ENCODE results near the gene ACTBL2.

The ACTBL2 gene

DNA sequence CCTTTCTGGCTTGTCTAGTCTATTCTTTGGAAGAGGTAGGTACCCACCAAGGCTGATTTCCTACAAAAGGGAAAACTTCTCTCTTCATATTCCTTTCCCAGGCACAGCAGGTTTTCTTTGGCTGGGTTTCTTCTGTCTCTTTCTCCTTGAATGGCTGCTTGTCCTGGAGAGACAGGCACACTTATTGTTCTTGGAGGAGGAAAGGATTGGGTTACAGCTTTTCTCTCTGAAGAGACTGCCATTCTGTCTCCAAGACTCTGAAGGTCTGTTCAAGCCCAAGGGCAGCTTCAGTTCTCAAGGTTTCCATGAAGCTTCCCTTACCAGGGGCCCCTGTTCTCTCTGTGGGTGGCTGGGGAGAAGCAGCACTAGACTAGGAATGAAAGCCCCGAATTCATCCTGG, 33.9 kb downstream of the ACTBL2 start:
- no peak for DNase-seq (ENCODE audit: low read depth)

DNA sequence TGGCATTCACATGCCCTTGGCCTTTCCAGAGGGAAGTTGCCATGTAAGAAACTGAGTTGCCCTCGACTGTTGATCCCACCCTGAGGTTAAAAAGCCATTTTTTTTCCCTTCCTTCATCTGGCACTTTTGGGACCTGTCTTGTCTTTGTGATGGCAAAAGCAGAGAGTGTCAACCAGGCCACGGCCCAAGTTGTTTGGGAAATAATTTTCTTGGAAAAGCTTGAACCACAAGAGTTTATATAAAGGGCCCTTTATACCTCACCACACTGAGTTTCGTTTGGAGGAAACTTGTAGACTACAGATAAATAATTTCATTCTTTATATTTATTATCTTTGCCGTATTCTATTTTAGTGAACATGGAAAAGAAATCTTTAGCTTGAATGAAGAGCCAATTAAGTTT, 34.3 kb downstream of the ACTBL2 start:
- no peak for DNase-seq (ENCODE audit: low read depth)

DNA sequence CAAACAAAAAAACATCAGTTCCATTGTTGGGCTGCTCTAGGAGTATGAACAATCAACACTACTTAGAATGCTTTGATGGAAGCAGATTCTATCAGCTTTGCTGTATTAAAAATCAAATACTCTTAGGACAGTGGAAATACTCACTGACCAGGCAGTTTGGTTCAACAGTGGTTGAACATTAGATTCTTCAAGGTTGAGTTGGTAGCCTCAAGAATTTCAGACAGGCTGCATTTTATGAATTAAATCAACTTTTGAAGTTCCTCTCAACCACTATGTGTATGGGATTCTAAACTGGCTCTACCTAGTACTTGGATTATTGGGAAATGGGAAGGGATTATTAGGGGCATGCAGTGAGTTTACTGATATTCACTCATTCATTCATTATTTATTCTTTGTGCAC, 35.0 kb downstream of the ACTBL2 start:
- DNase-seq (ENCODE audit: low read depth): no peak

DNA sequence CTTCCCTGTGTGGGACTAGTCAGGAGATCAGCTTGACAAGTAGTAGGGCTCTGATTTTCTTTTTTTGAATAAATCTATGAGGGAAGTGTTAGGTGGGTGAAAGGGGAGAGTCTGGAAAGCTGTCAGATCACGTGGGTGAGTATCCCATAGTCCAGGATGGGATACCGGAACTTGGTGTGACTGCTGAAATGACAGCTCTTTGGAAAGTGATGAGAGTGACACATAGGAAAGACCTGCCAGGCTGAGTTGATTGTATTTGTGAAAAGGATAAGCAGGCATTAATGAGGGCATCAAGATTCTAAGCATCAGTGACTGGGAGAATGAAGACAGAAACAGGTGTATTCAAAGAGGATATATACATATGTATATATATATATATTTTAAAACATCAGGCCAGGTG, 35.6 kb downstream of the ACTBL2 start:
- DNase-seq (ENCODE audit: low read depth): no peak

DNA sequence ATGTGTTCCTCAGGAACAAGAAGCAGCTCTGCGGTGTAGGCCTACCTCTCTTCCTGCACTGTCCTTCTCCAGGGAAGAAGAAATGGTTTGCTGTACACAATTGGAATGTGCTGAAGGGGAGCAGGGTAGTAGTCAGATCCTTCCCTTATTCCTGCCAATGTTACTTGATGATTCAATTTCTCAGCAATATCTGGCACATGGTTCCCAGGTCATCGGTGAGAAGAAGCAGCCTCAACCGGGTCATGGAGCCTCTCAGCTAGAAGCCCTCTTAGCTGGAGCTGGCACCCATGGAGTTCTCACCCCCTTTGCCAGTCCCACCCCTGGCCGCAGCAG, 36.9 kb downstream of the ACTBL2 start:
- no peak for DNase-seq (ENCODE audit: low read depth)

DNA sequence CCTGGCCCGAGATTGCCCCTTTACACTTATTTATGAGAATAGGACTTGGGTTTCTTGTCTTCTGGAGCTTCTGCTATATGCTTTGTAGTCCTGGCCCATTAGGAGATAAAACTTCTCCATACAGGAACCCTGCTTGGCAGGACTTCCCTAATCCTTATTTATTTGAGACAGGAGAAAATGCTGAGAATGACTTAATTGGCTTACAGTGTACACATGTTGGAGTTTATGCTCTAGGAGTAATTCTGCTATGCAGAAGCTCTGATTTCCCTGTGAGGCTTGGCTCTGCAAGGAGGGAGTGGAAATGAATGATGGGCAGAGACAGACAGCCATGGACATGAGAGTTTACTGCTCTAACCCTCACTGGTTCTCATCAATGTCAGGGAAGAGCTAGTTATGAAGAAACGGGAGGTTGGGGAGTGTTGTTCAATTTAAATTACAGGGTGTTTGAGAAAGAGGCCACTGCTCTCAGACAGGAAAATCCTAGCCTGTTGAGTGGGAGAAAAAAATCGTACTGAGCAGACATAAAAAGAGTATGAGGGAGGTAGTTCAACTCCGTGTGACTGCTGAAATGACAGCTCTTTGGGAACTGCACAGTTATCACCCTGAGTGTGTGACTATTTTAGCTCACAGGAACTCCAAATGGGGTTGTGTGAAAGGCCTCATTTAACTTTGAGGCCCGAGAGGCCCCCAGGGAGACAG, 37.5 kb downstream of the ACTBL2 start:
- no peak for DNase-seq (ENCODE audit: low read depth)

DNA sequence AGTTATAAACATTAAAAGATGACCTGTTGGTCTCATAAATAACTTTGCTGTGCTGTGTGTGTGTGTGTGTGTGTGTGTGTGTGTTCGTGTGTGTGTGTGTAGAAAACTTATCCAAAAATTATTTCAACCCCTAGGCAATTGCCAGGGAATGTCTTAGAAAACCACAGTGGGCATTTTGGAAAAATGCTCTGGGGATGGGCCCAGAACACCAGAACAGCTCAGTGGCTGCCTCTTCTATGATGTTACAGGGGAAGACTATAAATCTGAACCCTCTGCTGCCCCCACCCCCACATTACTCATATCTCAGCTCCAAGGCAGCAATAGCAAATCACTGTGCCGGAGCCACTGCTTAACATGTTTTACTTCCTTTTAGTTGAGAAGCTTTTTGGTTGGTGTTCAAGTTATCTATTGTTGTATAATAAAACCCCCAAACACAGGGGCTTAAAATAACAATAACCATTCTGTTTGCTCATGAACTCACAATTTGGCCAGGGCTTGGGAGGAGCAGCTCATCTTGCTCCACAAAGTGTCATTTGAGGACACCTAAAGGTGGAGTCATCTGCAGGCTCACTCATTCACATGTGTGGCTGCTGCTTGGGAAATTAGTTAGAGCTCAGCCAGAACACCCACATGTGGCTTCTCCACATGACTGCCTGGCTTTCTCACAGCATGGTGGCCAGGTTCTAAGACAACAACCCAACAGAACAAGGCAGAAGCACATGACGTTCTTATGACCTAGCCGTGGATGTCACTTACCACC, 40.4 kb downstream of the ACTBL2 start:
- DNase-seq (ENCODE audit: low read depth): peak; percentile 96

DNA sequence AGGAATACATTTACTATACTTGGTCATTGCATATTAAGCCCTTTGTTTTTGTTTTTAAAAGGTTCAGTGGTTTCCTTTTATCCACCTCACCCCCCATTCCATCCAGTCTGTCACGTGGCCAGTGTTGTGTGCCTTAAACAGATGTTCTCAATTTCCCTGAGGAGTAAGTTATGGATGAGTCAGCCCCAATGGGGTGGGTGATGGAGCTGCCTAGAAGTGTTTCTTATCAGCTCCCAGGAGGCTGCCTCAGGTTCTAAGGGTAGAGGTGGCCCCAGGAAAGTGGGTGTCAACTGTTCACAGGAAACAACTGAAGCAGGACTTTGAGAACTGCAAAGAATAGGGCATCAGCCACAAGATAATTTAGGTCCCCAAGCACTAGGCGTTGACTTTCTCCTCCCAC, 41.1 kb downstream of the ACTBL2 start:
- peak; percentile 95 for DNase-seq (ENCODE audit: low read depth)

DNA sequence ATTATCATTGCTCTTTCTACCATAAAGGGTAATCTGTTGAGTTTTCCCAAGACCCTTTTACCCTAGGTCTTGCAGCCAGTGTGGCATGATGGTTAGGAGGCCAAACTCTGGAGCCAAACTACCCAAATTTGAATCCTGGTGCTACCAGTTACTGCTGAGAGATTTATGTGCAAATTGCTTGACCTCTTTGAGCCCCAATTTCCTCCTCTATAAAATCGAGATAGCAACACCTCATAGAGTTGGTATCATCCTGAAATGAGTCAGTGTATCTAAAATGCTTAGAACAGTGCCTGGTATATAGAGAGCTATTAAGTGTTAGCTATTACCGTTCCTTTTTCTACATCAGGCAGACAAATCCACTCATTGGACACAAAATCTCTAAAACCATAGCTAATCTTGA, 43.0 kb downstream of the ACTBL2 start:
- no peak for DNase-seq (ENCODE audit: low read depth)

DNA sequence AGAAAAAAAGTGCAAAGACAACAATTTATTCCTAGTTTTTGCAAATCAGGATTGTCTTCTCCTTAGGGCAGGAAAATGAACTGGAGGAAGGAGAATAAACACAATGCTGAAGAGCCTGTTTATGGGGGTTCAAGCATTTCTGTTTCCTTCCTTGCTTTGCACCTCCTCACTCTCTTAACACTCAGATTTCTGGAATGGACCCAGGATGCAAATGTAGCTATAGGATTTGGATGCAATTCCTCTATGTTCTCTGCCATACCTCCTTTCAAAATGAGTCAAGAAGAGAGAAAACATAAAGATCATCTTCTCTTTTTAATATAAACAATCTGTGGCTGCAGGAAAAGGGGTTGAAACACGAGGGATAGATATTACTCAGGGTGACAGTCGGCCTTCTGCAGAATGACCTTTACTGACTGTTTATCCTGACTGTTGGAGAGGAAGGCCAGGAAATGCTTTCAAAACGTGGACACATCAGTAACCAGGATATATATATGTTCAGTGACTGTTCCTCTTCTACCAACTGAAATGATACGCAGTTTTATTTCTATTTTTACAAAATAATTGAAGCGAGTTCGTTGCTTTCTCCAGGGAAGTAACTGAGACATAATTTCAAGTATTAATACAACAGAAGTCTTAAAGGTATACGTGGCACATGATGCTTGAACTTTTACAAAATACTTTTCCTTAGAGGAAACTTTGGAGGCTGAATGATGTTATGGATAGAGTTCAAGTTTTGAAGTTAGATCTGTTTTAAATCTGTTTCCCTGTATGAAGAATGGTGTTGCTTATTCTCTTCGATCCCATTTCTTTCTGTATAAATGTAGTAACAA, 44.4 kb downstream of the ACTBL2 start:
- DNase-seq (ENCODE audit: low read depth): no peak

DNA sequence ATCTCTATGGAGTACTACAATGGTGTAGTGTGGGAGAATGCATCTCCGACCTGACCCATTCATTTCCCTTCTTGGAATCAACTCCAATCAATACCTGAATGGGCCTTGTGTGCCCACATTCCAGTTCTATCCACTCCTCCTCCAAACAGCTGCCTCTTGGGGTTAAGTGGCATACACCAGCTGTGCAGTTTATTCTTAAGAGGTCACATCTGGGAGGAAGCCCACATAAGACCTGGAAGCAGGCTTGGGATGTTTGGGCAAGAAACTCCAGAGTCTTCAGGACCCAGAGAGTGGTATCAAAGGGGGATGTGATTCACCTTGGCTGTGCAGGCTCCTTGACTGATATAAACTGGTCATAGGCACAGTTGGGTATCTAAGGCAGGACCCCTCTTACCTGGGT, 46.0 kb downstream of the ACTBL2 start:
- no peak for DNase-seq (ENCODE audit: low read depth)

DNA sequence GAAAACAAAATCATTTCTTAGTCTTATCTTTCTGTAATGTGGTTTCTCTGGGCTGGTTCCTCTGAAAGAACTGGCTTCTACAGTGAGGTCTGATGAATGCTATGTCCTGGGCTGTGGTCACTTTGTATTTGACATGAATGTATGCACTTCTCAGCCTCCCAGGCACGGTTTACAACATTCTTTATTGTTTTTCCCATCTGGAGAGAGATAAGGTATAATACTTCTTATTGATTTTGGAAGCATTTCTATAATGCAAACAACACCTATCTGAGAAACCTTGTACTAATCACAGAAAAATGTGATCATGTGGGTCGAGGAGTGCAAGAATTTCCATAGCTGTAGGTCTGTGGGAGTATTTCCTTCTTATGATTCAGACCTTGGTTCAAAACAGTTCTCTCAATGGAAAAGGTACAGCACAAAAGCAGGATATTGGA, 46.9 kb downstream of the ACTBL2 start:
- no peak for DNase-seq (ENCODE audit: low read depth)

DNA sequence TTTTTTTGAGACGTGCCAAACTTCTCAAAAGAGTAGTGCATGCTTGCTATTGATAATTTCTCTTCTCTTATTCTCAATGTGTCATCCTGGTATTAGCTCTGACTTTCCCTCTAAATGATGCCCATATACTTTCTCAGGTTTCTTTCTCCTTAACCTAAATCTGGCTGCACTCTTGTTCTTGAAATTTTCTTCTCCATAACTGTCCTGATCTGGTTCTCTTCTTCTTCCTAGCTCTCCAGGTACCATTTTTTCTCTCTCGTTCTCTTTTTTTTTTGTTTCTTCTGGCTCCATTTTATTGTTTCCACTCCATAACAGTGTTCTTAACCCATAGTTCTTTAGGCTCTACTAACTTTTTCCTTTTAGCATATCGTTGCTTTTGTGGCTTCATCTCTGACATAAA, 47.9 kb downstream of the ACTBL2 start:
- DNase-seq (ENCODE audit: low read depth): no peak

DNA sequence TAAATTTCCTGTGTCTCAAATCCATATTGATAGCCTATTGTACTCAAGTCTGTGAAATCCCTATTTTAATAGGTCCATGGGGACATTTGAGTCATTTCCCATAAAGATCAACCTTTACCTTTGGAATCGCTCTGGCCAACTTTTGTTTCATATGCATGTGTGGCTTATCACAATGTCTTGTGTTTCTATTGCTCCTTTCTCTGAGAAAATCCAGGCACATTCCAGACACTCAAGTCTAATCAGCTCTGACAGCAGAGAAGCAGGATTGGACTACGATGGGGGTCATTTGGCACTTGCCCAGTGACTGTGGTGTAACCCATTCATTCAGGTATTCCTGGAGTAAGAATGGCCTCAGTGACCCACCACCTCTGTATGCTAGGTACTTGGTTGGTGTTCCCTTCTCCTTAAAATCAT, 48.4 kb downstream of the ACTBL2 start:
- DNase-seq (ENCODE audit: low read depth): no peak

DNA sequence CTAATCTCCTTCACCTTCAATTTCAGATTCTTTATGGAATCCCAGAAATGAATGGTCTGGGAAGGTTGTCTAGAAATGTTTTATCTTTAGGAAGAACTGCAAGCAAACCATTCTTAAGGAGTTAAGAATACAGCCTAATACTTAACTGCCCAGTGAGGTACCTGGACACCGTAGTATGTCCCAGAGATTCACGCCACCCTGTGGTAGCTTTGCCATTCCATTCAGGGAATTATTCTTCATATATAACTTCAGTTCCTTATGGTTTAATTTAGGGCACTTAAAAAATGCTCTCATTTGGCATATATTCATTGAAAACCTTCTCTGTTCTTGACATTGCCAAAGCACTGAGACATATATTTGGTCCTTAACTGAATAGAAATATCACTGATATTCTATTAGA, 49.7 kb downstream of the ACTBL2 start:
- no peak for DNase-seq (ENCODE audit: low read depth)

DNA sequence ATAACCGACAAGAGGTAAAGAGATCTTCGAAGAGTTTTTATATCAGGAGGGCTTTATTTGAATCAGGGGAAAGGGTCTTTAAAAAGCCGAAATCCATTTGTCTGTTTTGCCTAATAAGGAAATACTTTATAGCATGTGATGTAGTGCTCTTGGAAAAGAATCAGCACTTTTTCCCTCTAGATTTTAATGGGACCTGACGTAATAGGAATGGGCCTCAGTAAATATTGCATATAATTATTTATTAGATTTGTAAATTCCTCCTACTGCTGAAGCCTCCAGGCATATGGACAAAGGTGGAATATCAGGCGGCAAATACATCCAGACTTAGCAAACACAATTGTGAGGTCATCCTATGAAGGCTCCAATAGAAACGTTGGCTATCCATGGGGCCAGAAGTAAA, 50.9 kb downstream of the ACTBL2 start:
- no peak for DNase-seq (ENCODE audit: low read depth)
